ENCODE results near the gene ZDHHC7. TPM values are rescaled to one million over a fixed set of nuclear protein-coding genes. Genes with fewer than 3 reads are reported as not detected.
A peak's percentile ranks its signal among the peaks of the same experiment; 100 is the strongest.

ZDHHC7 gene
- total RNA-seq, 2 experiments from 2014 or later: 39.8 to 44.6 TPM

GRCh38 chr16:85048921-85049562, 37.7 kb upstream of the ZDHHC7 start:
- Histone ChIP-seq H3K4me3 (ENCODE audit: low read length) (no peak overlapping the region), H3K27ac (ENCODE audit: low read depth in 1 of 2, low read length in 2 of 2) (no peak overlapping the region), H3K36me3 (ENCODE audit: insufficient read depth, low read length) (no peaks in the 10 kb centered on the region), H3K27me3 (ENCODE audit: control insufficient read depth in 1 of 2, insufficient read depth in 2 of 2, low read length in 2 of 2) (no peaks in the 10 kb centered on the region), H3K4me1 (ENCODE audit: insufficient read depth, low read length) (peaks cover 18% of the 10 kb centered on the region), H3K9me3 (ENCODE audit: control insufficient read depth in 1 of 2, insufficient read depth in 1 of 2, low read length in 2 of 2) (no peaks in the 10 kb centered on the region)
- H3K4me1 Mint-ChIP-seq (ENCODE audit: low read depth): peaks cover 46% of the 10 kb centered on the region
- peak overlapping the region; percentile 92 for H3K27ac Mint-ChIP-seq
- DNase-seq: no peak
- H3K4me3 Mint-ChIP-seq: peak overlapping the region; percentile 51
- peaks cover 6% of the 10 kb centered on the region for H3K36me3 Mint-ChIP-seq (ENCODE audit: low read depth)
- TF ChIP-seq CTCF (IDR thresholded peaks at IDR 0.05): no peak
- POLR2A ChIA-PET: interaction anchor here (0.7 kb wide), 1 partner anchor 10 kb away, joined by 3 read pairs; no protein-coding TSS in a partner anchor
- ATAC-seq (ENCODE audit: poor library complexity): no peak
- H3K9me3 Mint-ChIP-seq: no peaks in the 10 kb centered on the region
- no peaks in the 10 kb centered on the region for H3K27me3 Mint-ChIP-seq
- intact Hi-C loops (cut with DNase I, micrococcal nuclease): no loop called here
- CTCF ChIA-PET: interaction anchor here (0.6 kb wide), 1 partner anchor 9 kb away, joined by 4 read pairs; no protein-coding TSS in a partner anchor

GRCh38 chr16:85047867-85048455, 36.6 kb upstream of the ZDHHC7 start:
- no peaks in the 10 kb centered on the region for H3K27me3 ChIP-seq (ENCODE audit: control insufficient read depth in 1 of 2, insufficient read depth in 2 of 2, low read length in 2 of 2)
- peak overlapping the region; percentile 5 for H3K4me3 ChIP-seq (ENCODE audit: low read length)
- H3K4me1 ChIP-seq (ENCODE audit: insufficient read depth, low read length): peaks cover 18% of the 10 kb centered on the region
- ATAC-seq (ENCODE audit: poor library complexity): no peak
- ChIA-PET POLR2A (interaction anchor here (1.1 to 1.5 kb wide), 4 partner anchors 8 to 57 kb away, joined by 4 to 17 read pairs (median 4); partner anchors contain the start of gene ZDHHC7), CTCF (no interaction called here)
- H3K36me3 ChIP-seq (ENCODE audit: insufficient read depth, low read length): no peaks in the 10 kb centered on the region
- Mint-ChIP-seq H3K4me1 (ENCODE audit: low read depth) (peaks cover 42% of the 10 kb centered on the region), H3K4me3 (no peak overlapping the region), H3K27ac (peak overlapping the region; percentile 92), H3K36me3 (ENCODE audit: low read depth) (peaks cover 8% of the 10 kb centered on the region), H3K9me3 (no peaks in the 10 kb centered on the region), H3K27me3 (no peaks in the 10 kb centered on the region)
- no peak for DNase-seq
- intact Hi-C loops (cut with DNase I, micrococcal nuclease): loop anchor here in 1 of 2 experiments (2.0 kb wide), 1 partner anchor 19 kb away; no protein-coding TSS in a partner anchor
- H3K9me3 ChIP-seq (ENCODE audit: control insufficient read depth in 1 of 2, insufficient read depth in 1 of 2, low read length in 2 of 2): no peaks in the 10 kb centered on the region
- no peak overlapping the region for H3K27ac ChIP-seq (ENCODE audit: low read depth in 1 of 2, low read length in 2 of 2)
- TF ChIP-seq CTCF (IDR thresholded peaks at IDR 0.05): no peak

GRCh38 chr16:85046931-85047866, 35.9 kb upstream of the ZDHHC7 start:
- peak overlapping the region; percentile 5 for H3K4me3 ChIP-seq (ENCODE audit: low read length)
- no peaks in the 10 kb centered on the region for H3K9me3 ChIP-seq (ENCODE audit: control insufficient read depth in 1 of 2, insufficient read depth in 1 of 2, low read length in 2 of 2)
- POLR2A ChIA-PET: interaction anchor here (0.6 to 1.5 kb wide), 8 partner anchors 9 to 501 kb away, joined by 4 to 17 read pairs (median 4); partner anchors contain the start of genes KIAA0513 and ZDHHC7
- peak; percentile 97 for ATAC-seq (ENCODE audit: poor library complexity)
- H3K27ac ChIP-seq (ENCODE audit: low read depth in 1 of 2, low read length in 2 of 2): no peak overlapping the region
- H3K27me3 ChIP-seq (ENCODE audit: control insufficient read depth in 1 of 2, insufficient read depth in 2 of 2, low read length in 2 of 2): no peaks in the 10 kb centered on the region
- Mint-ChIP-seq H3K36me3 (ENCODE audit: low read depth) (peaks cover 8% of the 10 kb centered on the region), H3K4me3 (peak overlapping the region; percentile 75), H3K4me1 (ENCODE audit: low read depth) (peaks cover 42% of the 10 kb centered on the region), H3K27ac (peak overlapping the region; percentile 92), H3K9me3 (no peaks in the 10 kb centered on the region), H3K27me3 (no peaks in the 10 kb centered on the region)
- H3K36me3 ChIP-seq (ENCODE audit: insufficient read depth, low read length): no peaks in the 10 kb centered on the region
- intact Hi-C loops (cut with DNase I, micrococcal nuclease): loop anchor here in 1 of 2 experiments (2.0 kb wide), 1 partner anchor 18 kb away; no protein-coding TSS in a partner anchor
- CTCF ChIA-PET: no interaction called here
- DNase-seq: peak in 4 of 14 experiments; percentile 4 to 41 (median 26)
- no peak for TF ChIP-seq CTCF (IDR thresholded peaks at IDR 0.05)
- peaks cover 18% of the 10 kb centered on the region for H3K4me1 ChIP-seq (ENCODE audit: insufficient read depth, low read length)

Measured in CD4-positive, alpha-beta T cell (primary cell).